H9 (cell line): Measurements from ENCODE around the gene OCSTAMP. TPM values are rescaled to one million over a fixed set of nuclear protein-coding genes. Genes with fewer than 3 reads are reported as not detected.

Experiments used
- DNase-seq: peaks from one replicate; pipeline ENCODE4 v3.0.0-alpha.2; 2017
- H2AFZ ChIP-seq: one replicate; pipeline ENCODE4 v1.6.1; 2013; ENCODE audit warnings: mild to moderate bottlenecking, low read length, control low read depth, moderate library complexity
- H2AK5ac ChIP-seq: 2 replicates; pipeline ENCODE4 v1.6.1; 2013; ENCODE audit warnings: low read length, control low read depth, mixed read lengths; ENCODE audit not compliant: insufficient read length
- H2BK120ac ChIP-seq: one replicate; pipeline ENCODE4 v1.6.1; 2013; ENCODE audit warnings: low read depth, mild to moderate bottlenecking, low read length, control low read depth, inconsistent platforms; ENCODE audit not compliant: poor library complexity, severe bottlenecking
- H2BK12ac ChIP-seq: 2 replicates; pipeline ENCODE4 v1.6.1; 2013; ENCODE audit warnings: low read length, control low read depth, mixed read lengths, low read depth; ENCODE audit not compliant: insufficient read length
- H2BK15ac ChIP-seq: 2 replicates; pipeline ENCODE4 v1.6.1; 2013; ENCODE audit warnings: low read depth, low read length, control low read depth
- H2BK20ac ChIP-seq: one replicate; pipeline ENCODE4 v1.6.1; 2013; ENCODE audit warnings: low read depth, mild to moderate bottlenecking, low read length, control low read depth, inconsistent platforms; ENCODE audit not compliant: poor library complexity, severe bottlenecking
- H2BK5ac ChIP-seq: 2 replicates; pipeline ENCODE4 v1.6.1; 2013; ENCODE audit warnings: low read length, control low read depth, mixed read lengths; ENCODE audit not compliant: insufficient read length
- H3K14ac ChIP-seq: 2 replicates; pipeline ENCODE4 v1.6.1; 2013; ENCODE audit warnings: low read length, control low read depth; ENCODE audit not compliant: insufficient read depth
- H3K18ac ChIP-seq: 2 replicates; pipeline ENCODE4 v1.6.1; 2013; ENCODE audit warnings: low read depth, mild to moderate bottlenecking, mixed read lengths, low read length, control low read depth; ENCODE audit not compliant: insufficient read length
- H3K23ac ChIP-seq: 2 replicates; pipeline ENCODE4 v1.6.1; 2013; ENCODE audit warnings: low read length, control low read depth, mixed read lengths, low read depth; ENCODE audit not compliant: insufficient read length
- H3K23me2 ChIP-seq: 2 replicates; pipeline ENCODE4 v1.6.1; 2013; ENCODE audit warnings: low read depth, mild to moderate bottlenecking, mixed read lengths, low read length, control low read depth; ENCODE audit not compliant: insufficient read length, poor library complexity, severe bottlenecking
- H3K27ac ChIP-seq: 2 replicates; pipeline ENCODE4 v1.5.1; 2013; ENCODE audit warnings: low read length, control low read depth, mixed read lengths, low read depth; ENCODE audit not compliant: insufficient read length
- H3K27me3 ChIP-seq: 2 replicates; pipeline ENCODE4 v1.6.1; 2013; ENCODE audit warnings: low read length, control low read depth, inconsistent platforms; ENCODE audit not compliant: insufficient read depth
- H3K4ac ChIP-seq: 2 replicates; pipeline ENCODE4 v1.6.1; 2013; ENCODE audit warnings: low read depth, mild to moderate bottlenecking, control low read depth, inconsistent platforms, low read length, moderate library complexity
- H3K4me1 ChIP-seq: 2 replicates; pipeline ENCODE4 v1.6.1; 2013; ENCODE audit warnings: low read length, control low read depth, inconsistent platforms; ENCODE audit not compliant: insufficient read depth
- H3K4me2 ChIP-seq: 2 replicates; pipeline ENCODE4 v1.6.1; 2013; ENCODE audit warnings: low read length, control low read depth, mixed read lengths; ENCODE audit not compliant: insufficient read length, insufficient read depth
- H3K56ac ChIP-seq: 2 replicates; pipeline ENCODE4 v1.6.1; 2013; ENCODE audit warnings: low read depth, mild to moderate bottlenecking, mixed read lengths, low read length, control low read depth; ENCODE audit not compliant: insufficient read length
- H3K79me1 ChIP-seq: 2 replicates; pipeline ENCODE4 v1.6.1; 2013; ENCODE audit warnings: low read depth, mild to moderate bottlenecking, moderate library complexity, low read length, control low read depth, inconsistent platforms; ENCODE audit not compliant: insufficient read depth, poor library complexity, severe bottlenecking
- H3K79me2 ChIP-seq: 2 replicates; pipeline ENCODE4 v1.6.1; 2013; ENCODE audit warnings: low read length, control low read depth, inconsistent platforms; ENCODE audit not compliant: insufficient read depth
- H3K9ac ChIP-seq: 2 replicates; pipeline ENCODE4 v1.6.1; 2013; ENCODE audit warnings: low read length, control low read depth, mixed read lengths; ENCODE audit not compliant: insufficient read length; ENCODE audit errors: extremely low read depth
- H3K9me3 ChIP-seq: one replicate; pipeline ENCODE4 v1.6.1; 2013; ENCODE audit warnings: low read depth, low read length, inconsistent platforms; ENCODE audit not compliant: control insufficient read depth
- H3T11ph ChIP-seq: one replicate; pipeline ENCODE4 v1.6.1; 2013; ENCODE audit warnings: mild to moderate bottlenecking, low read length, control low read depth, inconsistent platforms
- H4K20me1 ChIP-seq: one replicate; pipeline ENCODE4 v1.6.1; 2013; ENCODE audit not compliant: control insufficient read depth, insufficient read length, insufficient read depth
- H4K5ac ChIP-seq: 2 replicates; pipeline ENCODE4 v1.6.1; 2013; ENCODE audit warnings: low read depth, mild to moderate bottlenecking, mixed read lengths, low read length, control low read depth; ENCODE audit not compliant: insufficient read length
- H4K8ac ChIP-seq: replicated peaks from 2 replicates; pipeline ENCODE4 v1.6.1; 2013; ENCODE audit warnings: low read length, control low read depth, mixed read lengths, low read depth; ENCODE audit not compliant: insufficient read length
- H4K91ac ChIP-seq: 2 replicates; pipeline ENCODE4 v1.6.1; 2013; ENCODE audit warnings: low read depth, mild to moderate bottlenecking, moderate library complexity, mixed read lengths, low read length, control low read depth; ENCODE audit not compliant: insufficient read length
- H3K27ac Mint-ChIP-seq, 3 experiments: 2 replicates in 2 of 3; 3 replicates in 1 of 3; pipeline ENCODE4 v1.8.0; 2020 to 2021; ENCODE audit warnings: mixed read lengths in 3 of 3, mild to moderate bottlenecking in 1 of 3, moderate library complexity in 1 of 3
- H3K27me3 Mint-ChIP-seq: 2 replicates; pipeline ENCODE4 v1.8.0; 2021; ENCODE audit warnings: low read depth, mild to moderate bottlenecking, moderate library complexity, mixed read lengths
- H3K36me3 Mint-ChIP-seq, 3 experiments: 2 replicates in 2 of 3; 3 replicates in 1 of 3; pipeline ENCODE4 v1.8.0; 2020 to 2021; ENCODE audit warnings: low read depth in 3 of 3, mixed read lengths in 3 of 3; ENCODE audit not compliant: insufficient read depth in 1 of 3
- H3K4me1 Mint-ChIP-seq, 2 experiments: 2 replicates each; pipeline ENCODE4 v1.8.0; 2020; ENCODE audit warnings: mixed read lengths in 2 of 2
- H3K4me3 Mint-ChIP-seq, 2 experiments: 2 replicates in 1 of 2; 3 replicates in 1 of 2; pipeline ENCODE4 v1.8.0; 2020 to 2021; ENCODE audit warnings: mild to moderate bottlenecking in 2 of 2, mixed read lengths in 2 of 2, moderate library complexity in 1 of 2
- H3K9me3 Mint-ChIP-seq, 2 experiments: 2 replicates in 1 of 2; 3 replicates in 1 of 2; pipeline ENCODE4 v1.8.0; 2020; ENCODE audit warnings: mild to moderate bottlenecking in 2 of 2, mixed read lengths in 2 of 2, moderate library complexity in 1 of 2
- WGBS: extraction: QIAGEN DNeasy Blood & Tissue Kit; methylation state at CpG from one replicate; pipeline ENCODE4 v1.1.7; 2013; ENCODE audit warnings: missing lambda C conversion rate, low lambda C conversion rate, mixed read lengths; ENCODE audit not compliant: insufficient read length; ENCODE audit errors: extremely low coverage; 5-methylcytosine and 5-hydroxymethylcytosine counted together
- total RNA-seq: library from RNA; stranded (reverse); gene quantifications from 2 replicates; pipeline ENCODE4 v1.2.1, GENCODE V29; 2021
- TF ChIP-seq, protein P1 (sequence below): fragments of 200-600 bp; sonication (generic); conservative IDR thresholded peaks from 3 replicates; pipeline ENCODE4 v1.8.0; 2021; ENCODE audit warnings: antibody characterized with exemption, mild to moderate bottlenecking

OCSTAMP gene
- total RNA-seq, 1 experiment from 2014 or later, result not detected

DNA sequence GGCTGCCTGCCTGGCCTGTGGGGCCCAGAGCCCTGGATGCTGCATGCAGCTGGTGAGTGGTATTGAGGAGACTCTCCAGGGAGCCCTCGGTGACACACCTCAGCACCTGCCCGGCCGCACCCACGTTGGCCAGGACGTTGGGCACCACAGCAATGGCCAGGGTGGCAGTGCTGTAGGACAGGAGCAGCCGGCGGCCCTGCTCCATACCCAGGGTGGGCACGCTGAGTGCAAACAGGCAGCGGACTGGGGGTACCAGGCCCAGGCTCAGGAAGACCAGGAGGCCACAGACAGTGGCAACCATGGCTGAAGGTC lies 4.7 kb downstream of the OCSTAMP start:
- TF ChIP-seq, protein P1, sequence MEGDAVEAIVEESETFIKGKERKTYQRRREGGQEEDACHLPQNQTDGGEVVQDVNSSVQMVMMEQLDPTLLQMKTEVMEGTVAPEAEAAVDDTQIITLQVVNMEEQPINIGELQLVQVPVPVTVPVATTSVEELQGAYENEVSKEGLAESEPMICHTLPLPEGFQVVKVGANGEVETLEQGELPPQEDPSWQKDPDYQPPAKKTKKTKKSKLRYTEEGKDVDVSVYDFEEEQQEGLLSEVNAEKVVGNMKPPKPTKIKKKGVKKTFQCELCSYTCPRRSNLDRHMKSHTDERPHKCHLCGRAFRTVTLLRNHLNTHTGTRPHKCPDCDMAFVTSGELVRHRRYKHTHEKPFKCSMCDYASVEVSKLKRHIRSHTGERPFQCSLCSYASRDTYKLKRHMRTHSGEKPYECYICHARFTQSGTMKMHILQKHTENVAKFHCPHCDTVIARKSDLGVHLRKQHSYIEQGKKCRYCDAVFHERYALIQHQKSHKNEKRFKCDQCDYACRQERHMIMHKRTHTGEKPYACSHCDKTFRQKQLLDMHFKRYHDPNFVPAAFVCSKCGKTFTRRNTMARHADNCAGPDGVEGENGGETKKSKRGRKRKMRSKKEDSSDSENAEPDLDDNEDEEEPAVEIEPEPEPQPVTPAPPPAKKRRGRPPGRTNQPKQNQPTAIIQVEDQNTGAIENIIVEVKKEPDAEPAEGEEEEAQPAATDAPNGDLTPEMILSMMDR, result no peak
- Histone ChIP-seq H3K27me3 (no peaks in the 10 kb centered on the region), H3K79me1 (no peaks in the 10 kb centered on the region), H3K27ac (no peak overlapping the region), H2BK15ac (no peak overlapping the region), H3K9ac (no peak overlapping the region), H4K8ac (no peak overlapping the region), H3K23ac (no peak overlapping the region), H3K4me2 (no peak overlapping the region), H3K4ac (no peak overlapping the region), H3K14ac (no peak overlapping the region), H2AK5ac (no peak overlapping the region), H3K18ac (no peak overlapping the region), H3K4me1 (no peaks in the 10 kb centered on the region), H2BK12ac (no peak overlapping the region), H3K56ac (no peak overlapping the region), H4K5ac (no peak overlapping the region), H3K79me2 (no peaks in the 10 kb centered on the region), H3T11ph (no peak overlapping the region), H3K23me2 (no peaks in the 10 kb centered on the region), H2BK120ac (no peak overlapping the region), H4K20me1 (no peaks in the 10 kb centered on the region), H4K91ac (no peak overlapping the region), H2BK20ac (no peak overlapping the region), H2AFZ (no peak overlapping the region), H3K9me3 (no peaks in the 10 kb centered on the region), H2BK5ac (no peak overlapping the region)
- Mint-ChIP-seq H3K4me3 (no peak overlapping the region), H3K36me3 (no peaks in the 10 kb centered on the region), H3K4me1 (peaks cover 4 to 7% of the 10 kb centered on the region in 2 experiments), H3K27ac (no peak overlapping the region), H3K27me3 (no peaks in the 10 kb centered on the region), H3K9me3 (no peaks in the 10 kb centered on the region)
- no peak for DNase-seq
- no CpG with 5 or more reads among the region's 9 CpGs for WGBS
